ENCODE data around the gene ELAC1. TPM values are rescaled to one million over a fixed set of nuclear protein-coding genes. Genes with fewer than 3 reads are reported as not detected.

Gene ELAC1
- total and polyA plus RNA-seq, 2 of the 8 experiments (the other 6 are each of a cell fraction or from before 2014, with no cell fraction given), result 2.3 to 3.4 TPM

DNA sequence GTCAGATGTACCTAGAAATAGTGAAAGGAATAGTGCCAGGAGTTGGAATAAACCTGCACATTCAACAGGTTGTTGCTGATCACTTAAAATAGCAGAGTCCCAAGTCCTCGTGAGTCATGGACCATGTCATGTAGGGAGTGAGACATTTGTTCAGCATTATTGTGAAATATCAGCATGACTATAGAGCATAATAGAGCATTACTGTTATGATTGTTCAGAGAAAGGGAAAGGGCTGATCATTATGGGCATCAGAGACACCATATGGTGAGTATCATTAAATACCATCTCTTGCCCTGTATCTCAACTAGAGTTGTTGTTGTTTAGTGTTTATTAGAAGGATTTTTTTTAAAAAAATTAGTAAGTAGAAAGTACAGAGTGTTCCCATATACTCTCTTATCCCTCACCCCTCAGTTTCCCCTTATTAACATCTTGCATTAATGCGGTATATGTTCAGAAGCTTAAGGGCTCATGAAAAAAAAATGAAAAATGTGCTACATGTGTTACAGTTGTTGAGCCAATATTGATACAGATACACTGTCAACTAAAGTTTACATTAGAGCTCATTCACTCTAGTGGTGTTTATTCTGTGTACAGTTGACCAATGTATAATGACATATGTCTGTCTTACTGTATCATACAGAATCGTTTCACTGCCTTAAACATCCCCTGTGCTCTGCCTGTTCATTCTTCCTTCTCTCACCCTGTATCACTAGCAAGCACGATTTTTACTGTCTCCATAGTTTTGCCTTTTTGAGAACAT is 5.7 kb downstream of the ELAC1 start:
- no peak overlapping the region for H2BK12ac ChIP-seq (ENCODE audit: low read depth, low read length)

More for the DNA sequence above, 5.7 kb downstream of the ELAC1 start:
- H4K8ac ChIP-seq (ENCODE audit: extremely low read depth, insufficient read depth, low read length), result no peak overlapping the region
- no peak overlapping the region for H2AK5ac ChIP-seq (ENCODE audit: low read depth, low read length)
- no peak overlapping the region for H2BK15ac ChIP-seq (ENCODE audit: low read length)
- no peak overlapping the region for H3K56ac ChIP-seq (replicated peaks; ENCODE audit: insufficient read length, low read depth, low read length)
- ChIA-PET CTCF (ENCODE audit: partially characterized antibody) (interaction anchor here (0.5 to 1.4 kb wide), 4 partner anchors 9 to 188 kb away, joined by 3 to 4 read pairs (median 3); no protein-coding TSS in a partner anchor), POLR2A (ENCODE audit: partially characterized antibody) (no interaction called here)
- no peaks in the 10 kb centered on the region for H3K27me3 ChIP-seq (replicated peaks in 1 of 4; ENCODE audit: control insufficient read depth in 3 of 4, extremely low read depth in 1 of 4, insufficient read depth in 3 of 4, low read length in 3 of 4)
- H3K23ac ChIP-seq (ENCODE audit: insufficient read length), result no peak overlapping the region
- H3K9me3 ChIP-seq (ENCODE audit: insufficient read depth in 2 of 2, low read depth in 1 of 2, low read length in 1 of 2), result peaks cover 16 to 20% of the 10 kb centered on the region in 2 experiments
- peaks cover 0 to 17% (median 4%) of the 10 kb centered on the region in 4 experiments; a peak in 3 of 8 replicates for H3K36me3 ChIP-seq (ENCODE audit: control insufficient read depth in 2 of 4, insufficient read depth in 4 of 4, low read length in 3 of 4)
- no peak overlapping the region for H2BK120ac ChIP-seq (replicated peaks; ENCODE audit: low read depth, low read length)
- H3K4me3 ChIP-seq (ENCODE audit: extremely low read depth in 1 of 4, insufficient read depth in 2 of 4, low read depth in 3 of 4, low read length in 4 of 4), result no peak overlapping the region
- no peak for TF ChIP-seq SP4 (IDR thresholded peaks at IDR 0.05; ENCODE audit: low read length)
- TF ChIP-seq FOSL1 (IDR thresholded peaks at IDR 0.05; ENCODE audit: insufficient read depth, low read depth, low read length), result no peak
- no peak for TF ChIP-seq ASH2L (IDR thresholded peaks at IDR 0.05; ENCODE audit: low read length)
- TF ChIP-seq TAF1 (IDR thresholded peaks at IDR 0.05; ENCODE audit: low read depth, low read length), result no peak
- TF ChIP-seq POLR2AphosphoS5 (IDR thresholded peaks at IDR 0.05; ENCODE audit: low read depth, low read length), result no peak
- TF ChIP-seq, protein P1, sequence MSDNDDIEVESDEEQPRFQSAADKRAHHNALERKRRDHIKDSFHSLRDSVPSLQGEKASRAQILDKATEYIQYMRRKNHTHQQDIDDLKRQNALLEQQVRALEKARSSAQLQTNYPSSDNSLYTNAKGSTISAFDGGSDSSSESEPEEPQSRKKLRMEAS (IDR thresholded peaks at IDR 0.05), result no peak
- TF ChIP-seq RAD21 (IDR thresholded peaks at IDR 0.05 in 1 of 2, conservative IDR thresholded peaks at IDR 0.05 in 1 of 2; ENCODE audit: low read depth in 2 of 2, low read length in 2 of 2), result no peak
- no peak for TF ChIP-seq KDM4A (IDR thresholded peaks at IDR 0.05; ENCODE audit: low read depth, low read length, severe bottlenecking)
- TF ChIP-seq RXRA (IDR thresholded peaks at IDR 0.05; ENCODE audit: insufficient read depth, low read depth, low read length), result no peak
- no peak for TF ChIP-seq NRF1 (IDR thresholded peaks at IDR 0.05; ENCODE audit: low read depth, low read length)
- H3K4me2 ChIP-seq (ENCODE audit: insufficient read depth in 1 of 2, low read depth in 2 of 2, low read length in 2 of 2), result no peak overlapping the region
- H3K23me2 ChIP-seq (ENCODE audit: low read depth, low read length), result no peaks in the 10 kb centered on the region; the same call in 1 of the 2 replicates
- FAIRE-seq (no peak), DNase-seq (ENCODE audit: low read depth in 1 of 2, low spot score in 2 of 2) (no peak)
- H4K20me1 ChIP-seq (replicated peaks in 1 of 2; ENCODE audit: control insufficient read depth in 1 of 2, insufficient read depth in 2 of 2, low read length in 2 of 2), result no peaks in the 10 kb centered on the region
- WGBS, 2 experiments (ENCODE audit: extremely low coverage in 1 of 2, insufficient coverage in 1 of 2, insufficient read length in 1 of 2, insufficient replicate concordance in 2 of 2, low coverage in 1 of 2, low lambda C conversion rate in 2 of 2, missing lambda C conversion rate in 1 of 2), result 90% methylated on average over 4 of the region's 4 CpGs; no CpG with 5 or more reads in 1 of the 2 experiments
- H3K79me2 ChIP-seq (ENCODE audit: control insufficient read depth in 1 of 2, insufficient read depth in 2 of 2, low read length in 2 of 2), result peaks cover 0 to 2% of the 10 kb centered on the region in 2 experiments; a peak in 1 of 4 replicates
- H2BK5ac ChIP-seq (ENCODE audit: low read depth, low read length), result no peak overlapping the region
- no peak overlapping the region for H4K5ac ChIP-seq (ENCODE audit: insufficient read length, low read depth, low read length)
- no peak overlapping the region for H2BK20ac ChIP-seq (ENCODE audit: low read length)
- no peak overlapping the region for H3K14ac ChIP-seq (ENCODE audit: insufficient read length)
- H3K9ac ChIP-seq (replicated peaks in 1 of 4; ENCODE audit: extremely low read depth in 1 of 4, low read depth in 3 of 4, low read length in 3 of 4), result no peak overlapping the region
- no peak overlapping the region for H2AFZ ChIP-seq (ENCODE audit: low read length)
- H3K79me1 ChIP-seq (ENCODE audit: low read depth, low read length), result no peaks in the 10 kb centered on the region
- no peak overlapping the region for H3K4ac ChIP-seq (replicated peaks; ENCODE audit: insufficient read length, low read depth, low read length)
- H3K4me1 ChIP-seq (replicated peaks in 1 of 4; ENCODE audit: control insufficient read depth in 3 of 4, insufficient read depth in 4 of 4, low read length in 3 of 4), result peaks cover 0 to 4% (median 3%) of the 10 kb centered on the region in 4 experiments; a peak in 2 of 7 replicates
- no peak overlapping the region for H3K27ac ChIP-seq (ENCODE audit: low read depth, low read length)
- H4K91ac ChIP-seq (replicated peaks; ENCODE audit: insufficient read length, low read length), result no peak overlapping the region
- H3K18ac ChIP-seq (ENCODE audit: extremely low read depth, low read length), result no peak overlapping the region

All from H1 (cell line).